Fibroblast of skin of right quadriceps (primary cell): ENCODE measurements around the gene NR6A1.

ENCODE experiments used
- DNase-seq: peaks from one replicate; pipeline ENCODE4 v3.0.0-alpha.2; 2013

NR6A1 gene

GRCh38 chr9:124771021-124771866 lies at the start of gene NR6A1:
Gene NR6A1 (minus strand): TSS chr9:124771311.
- peak; percentile 95 for DNase-seq

- no peak for DNase-seq
Observed at GRCh38 chr9:124818431-124819281, 47.5 kb upstream of the NR6A1 start.

GRCh38 chr9:124815601-124816000 lies 44.5 kb upstream of the NR6A1 start:
- no peak for DNase-seq

GRCh38 chr9:124814164-124814535 lies 43.0 kb upstream of the NR6A1 start:
- DNase-seq: no peak

GRCh38 chr9:124813501-124814163 lies 42.5 kb upstream of the NR6A1 start:
- DNase-seq: no peak

GRCh38 chr9:124813041-124813440 lies 41.9 kb upstream of the NR6A1 start:
- DNase-seq: no peak

- DNase-seq: peak; percentile 99
Observed at GRCh38 chr9:124812441-124812876, 41.3 kb upstream of the NR6A1 start.

GRCh38 chr9:124810663-124811355 lies 39.7 kb upstream of the NR6A1 start:
- peak; percentile 87 for DNase-seq

- no peak for DNase-seq
Observed at GRCh38 chr9:124809741-124810500, 38.8 kb upstream of the NR6A1 start.

- DNase-seq: no peak
Observed at GRCh38 chr9:124809211-124809610, 38.1 kb upstream of the NR6A1 start.

GRCh38 chr9:124808246-124808956 lies 37.3 kb upstream of the NR6A1 start:
- DNase-seq: no peak

GRCh38 chr9:124805186-124805585 lies 34.1 kb upstream of the NR6A1 start:
- DNase-seq: no peak

- no peak for DNase-seq
Observed at GRCh38 chr9:124803911-124804310, 32.8 kb upstream of the NR6A1 start.

GRCh38 chr9:124802426-124802825 lies 31.3 kb upstream of the NR6A1 start:
- DNase-seq: no peak

- no peak for DNase-seq
Observed at GRCh38 chr9:124801356-124801755, 30.2 kb upstream of the NR6A1 start.

GRCh38 chr9:124800306-124801259 lies 29.5 kb upstream of the NR6A1 start:
- no peak for DNase-seq

GRCh38 chr9:124799274-124800006 lies 28.3 kb upstream of the NR6A1 start:
- DNase-seq: no peak

- no peak for DNase-seq
Observed at GRCh38 chr9:124797343-124798103, 26.4 kb upstream of the NR6A1 start.
